ENCODE measurements around the gene COL18A1.
"Not testable (repeated sequence)": the region's sequence is repeated elsewhere in the genome, so short reads cannot be mapped to it uniquely, and the experiment has no call there.

The COL18A1 gene

DNA sequence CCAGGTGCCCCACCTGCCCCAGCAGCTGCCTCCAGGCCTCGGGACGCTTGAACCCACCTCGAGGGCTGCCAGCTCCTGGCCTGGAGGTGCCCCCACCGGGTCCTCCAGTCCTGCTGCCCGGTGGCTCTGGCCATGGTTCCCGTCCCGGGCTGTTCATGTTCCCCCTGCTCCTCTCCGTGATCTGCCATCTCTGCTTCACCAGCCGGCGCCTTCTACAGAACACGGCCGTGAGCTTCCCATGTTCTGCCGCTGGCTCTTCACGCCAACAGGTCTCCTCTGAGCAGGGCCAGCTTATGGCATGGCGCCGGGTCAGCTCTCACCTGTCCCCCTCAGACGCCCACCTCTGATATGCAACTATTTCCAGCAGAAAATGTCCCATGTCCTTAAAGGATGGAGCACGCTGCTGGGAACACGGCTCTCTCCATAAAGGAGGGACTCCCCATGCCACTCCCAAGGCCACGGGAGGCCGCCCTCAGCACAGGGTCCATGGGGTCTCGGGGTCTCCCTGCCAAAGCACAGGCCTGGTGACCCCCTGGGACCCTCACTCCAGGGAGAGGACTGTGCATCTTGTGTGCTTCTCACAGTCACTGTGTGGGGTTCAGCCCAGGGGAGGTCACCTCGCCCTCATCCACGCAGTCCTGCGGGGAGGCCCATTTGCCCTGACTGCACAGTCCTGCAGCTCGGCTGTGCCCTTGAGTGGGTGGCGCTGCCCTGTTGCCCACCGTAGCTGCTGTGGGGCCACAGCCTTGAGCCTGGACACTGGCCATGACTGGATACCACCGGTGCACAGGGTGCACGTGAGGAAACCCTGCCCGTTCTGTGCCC, 36.7 kb downstream of the COL18A1 start:
- DNase-seq (ENCODE audit: low spot score), result no peak

DNA sequence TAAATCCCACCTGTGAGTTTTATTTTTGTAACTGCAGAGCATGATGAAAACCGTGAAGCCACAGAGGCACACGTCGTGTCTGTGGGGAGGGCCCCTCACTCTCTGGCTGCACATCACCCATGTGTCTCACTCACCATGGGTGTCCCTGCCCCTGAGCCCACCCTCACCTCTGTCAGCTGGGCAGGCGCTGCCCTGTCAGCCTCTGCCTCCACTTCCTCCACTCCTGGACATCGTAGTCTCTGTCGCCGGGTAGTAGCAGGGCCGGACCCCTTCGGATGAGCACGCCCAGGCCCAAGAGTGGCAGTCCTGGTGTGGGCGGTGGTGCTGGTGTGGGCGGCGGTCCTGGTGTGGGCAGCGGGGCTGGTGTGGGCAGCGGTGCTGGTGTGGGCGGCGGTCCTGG, 37.3 kb downstream of the COL18A1 start:
- DNase-seq (ENCODE audit: low spot score), result no peak

DNA sequence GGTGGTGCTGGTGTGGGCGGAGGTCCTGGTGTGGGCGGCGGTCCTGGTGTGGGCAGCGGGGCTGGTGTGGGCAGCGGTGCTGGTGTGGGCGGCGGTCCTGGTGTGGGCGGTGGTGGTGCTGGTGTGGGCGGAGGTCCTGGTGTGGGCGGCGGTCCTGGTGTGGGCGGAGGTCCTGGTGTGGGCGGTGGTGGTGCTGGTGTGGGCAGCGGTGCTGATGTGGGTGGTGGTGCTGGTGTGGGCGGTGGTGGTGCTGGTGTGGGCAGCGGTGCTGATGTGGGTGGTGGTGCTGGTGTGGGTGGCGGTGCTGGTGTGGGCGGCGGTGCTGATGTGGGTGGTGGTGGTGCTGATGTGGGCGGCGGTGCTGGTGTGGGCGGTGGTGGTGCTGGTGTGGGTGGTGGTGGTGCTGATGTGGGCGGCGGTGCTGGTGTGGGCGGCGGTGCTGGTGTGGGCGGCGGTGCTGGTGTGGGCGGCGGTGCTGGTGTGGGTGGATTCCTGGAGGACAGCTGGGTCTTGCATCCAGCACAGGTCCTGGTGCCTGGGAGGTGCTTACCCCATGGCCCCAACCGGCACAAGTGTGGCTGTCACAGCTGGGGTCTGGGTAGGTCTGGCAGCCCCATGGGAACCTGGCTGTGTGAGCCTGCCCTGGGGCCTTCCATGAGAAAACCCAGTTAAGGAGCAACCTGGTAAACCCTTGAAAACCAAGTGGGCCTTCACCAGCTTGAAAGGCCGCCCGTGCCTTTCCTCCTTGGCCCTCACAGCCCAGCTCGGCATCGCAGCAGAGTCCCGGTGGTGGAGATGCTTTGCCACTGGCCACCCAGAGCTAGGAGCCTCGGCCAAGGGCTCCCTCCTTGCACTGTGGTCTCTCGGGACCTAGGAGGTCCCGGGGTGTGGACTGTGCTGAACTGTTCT, 38.0 kb downstream of the COL18A1 start:
- DNase-seq (ENCODE audit: low spot score), result not testable (repeated sequence)

DNA sequence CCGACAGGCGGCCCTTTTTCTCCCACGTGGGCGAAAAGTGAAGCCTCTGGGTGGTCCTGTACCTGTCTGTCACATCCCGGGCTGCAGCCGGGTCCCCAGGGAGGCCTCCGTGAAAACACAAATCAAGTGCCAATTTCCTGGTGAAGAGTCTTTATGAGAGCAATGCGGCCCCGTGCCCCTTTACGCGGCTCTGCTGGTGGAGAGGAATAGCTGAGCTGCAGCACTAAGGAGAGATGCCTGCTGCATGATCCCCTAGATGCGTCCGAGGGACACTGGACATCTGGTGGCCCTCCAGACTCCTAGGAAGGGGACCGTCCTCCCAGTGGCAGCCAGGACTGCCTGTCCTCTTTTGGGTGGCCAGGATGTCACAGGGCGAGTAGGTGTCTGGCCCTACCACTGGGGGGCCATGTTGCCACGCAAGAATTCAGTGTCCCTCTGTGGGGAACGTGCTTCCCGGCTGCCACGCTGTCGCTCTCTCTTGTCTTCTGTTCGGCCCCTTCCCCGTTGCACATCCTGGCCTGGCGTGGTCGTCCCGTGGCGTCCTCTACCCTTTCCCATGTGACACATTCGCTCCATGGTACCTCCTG, 38.7 kb downstream of the COL18A1 start:
- DNase-seq (ENCODE audit: low spot score), result no peak

DNA sequence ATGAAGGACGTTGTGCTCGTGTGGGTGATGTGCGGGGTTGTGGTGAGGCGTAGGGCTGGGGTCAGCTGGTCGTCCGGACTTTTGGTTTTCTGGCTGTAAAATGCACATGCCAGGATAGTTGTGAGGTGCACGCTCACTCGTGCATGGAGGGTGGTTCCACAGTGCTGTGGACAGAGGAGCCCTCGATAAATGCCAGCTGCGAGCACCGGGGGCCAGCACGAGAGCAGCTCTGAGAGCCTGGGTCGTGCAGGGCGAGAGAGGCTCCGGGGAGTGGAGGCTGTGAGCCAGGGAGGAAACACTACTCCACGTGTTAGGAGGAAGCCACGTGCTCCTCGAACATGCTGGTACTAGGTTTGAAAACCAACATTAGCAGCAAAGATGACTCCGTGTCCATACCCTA, 39.4 kb downstream of the COL18A1 start:
- DNase-seq (ENCODE audit: low spot score), result no peak

DNA sequence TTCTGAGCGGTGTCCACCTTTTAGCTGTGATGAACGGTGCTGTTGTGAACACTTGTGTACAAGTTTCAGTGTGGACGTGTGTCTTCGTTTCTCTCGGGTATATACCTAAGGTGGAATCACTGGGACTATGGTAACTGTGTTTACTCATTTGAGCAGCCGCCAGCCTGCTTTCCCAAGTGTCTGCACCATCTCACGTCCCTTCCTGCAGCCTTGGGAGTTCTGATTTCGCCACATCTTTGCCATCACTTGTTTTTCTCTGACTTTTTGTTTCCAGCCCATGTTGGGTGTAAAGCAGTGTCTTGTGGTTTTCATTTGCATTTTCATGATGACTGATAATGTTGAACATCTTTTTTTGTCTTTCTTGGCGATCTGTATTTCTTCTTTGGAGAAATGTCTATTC, 40.4 kb downstream of the COL18A1 start:
- DNase-seq (ENCODE audit: low spot score), result no peak

DNA sequence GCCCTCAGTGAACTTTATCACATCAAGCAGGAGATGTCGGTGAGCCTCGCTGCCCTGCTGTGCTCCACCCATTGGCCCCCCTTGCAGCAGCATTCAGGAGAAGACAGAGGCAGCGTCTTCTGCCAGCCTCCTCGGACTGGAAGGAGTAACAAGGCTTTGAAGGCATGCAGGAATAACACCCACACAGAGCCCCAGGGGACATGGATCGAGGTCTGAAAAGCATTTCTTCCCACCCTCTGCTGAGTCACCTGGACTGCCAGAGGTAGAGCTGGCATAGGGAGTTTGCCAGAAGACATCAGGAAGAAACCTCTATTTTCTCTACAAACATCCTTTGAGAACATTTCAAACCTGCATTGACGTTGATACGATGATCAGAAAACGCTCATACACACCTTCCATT, 42.9 kb downstream of the COL18A1 start:
- DNase-seq (ENCODE audit: low spot score), result no peak

DNA sequence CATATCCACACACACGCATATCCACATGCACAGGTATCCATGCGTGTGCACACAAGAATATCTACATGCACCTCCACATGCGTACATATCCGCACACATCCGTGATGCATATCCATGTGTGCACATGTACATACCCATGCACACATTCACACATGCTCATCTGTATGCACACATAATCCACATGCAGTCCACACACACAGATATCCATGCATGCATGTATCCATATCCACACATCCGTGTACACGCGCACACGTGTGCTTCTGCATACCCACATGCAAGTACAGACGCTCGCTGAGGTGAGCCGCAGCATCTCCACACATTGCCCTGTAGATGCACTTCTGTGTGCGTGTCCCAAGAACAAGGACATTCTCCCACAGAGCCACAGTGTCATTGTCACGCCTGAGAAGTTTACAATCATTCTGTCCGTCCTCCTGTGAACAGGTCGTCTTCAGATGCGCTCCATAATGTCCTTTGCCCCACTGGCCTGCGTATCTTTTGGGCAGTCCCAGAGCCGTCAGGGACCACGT, 43.4 kb downstream of the COL18A1 start:
- DNase-seq (ENCODE audit: low spot score), result no peak

DNA sequence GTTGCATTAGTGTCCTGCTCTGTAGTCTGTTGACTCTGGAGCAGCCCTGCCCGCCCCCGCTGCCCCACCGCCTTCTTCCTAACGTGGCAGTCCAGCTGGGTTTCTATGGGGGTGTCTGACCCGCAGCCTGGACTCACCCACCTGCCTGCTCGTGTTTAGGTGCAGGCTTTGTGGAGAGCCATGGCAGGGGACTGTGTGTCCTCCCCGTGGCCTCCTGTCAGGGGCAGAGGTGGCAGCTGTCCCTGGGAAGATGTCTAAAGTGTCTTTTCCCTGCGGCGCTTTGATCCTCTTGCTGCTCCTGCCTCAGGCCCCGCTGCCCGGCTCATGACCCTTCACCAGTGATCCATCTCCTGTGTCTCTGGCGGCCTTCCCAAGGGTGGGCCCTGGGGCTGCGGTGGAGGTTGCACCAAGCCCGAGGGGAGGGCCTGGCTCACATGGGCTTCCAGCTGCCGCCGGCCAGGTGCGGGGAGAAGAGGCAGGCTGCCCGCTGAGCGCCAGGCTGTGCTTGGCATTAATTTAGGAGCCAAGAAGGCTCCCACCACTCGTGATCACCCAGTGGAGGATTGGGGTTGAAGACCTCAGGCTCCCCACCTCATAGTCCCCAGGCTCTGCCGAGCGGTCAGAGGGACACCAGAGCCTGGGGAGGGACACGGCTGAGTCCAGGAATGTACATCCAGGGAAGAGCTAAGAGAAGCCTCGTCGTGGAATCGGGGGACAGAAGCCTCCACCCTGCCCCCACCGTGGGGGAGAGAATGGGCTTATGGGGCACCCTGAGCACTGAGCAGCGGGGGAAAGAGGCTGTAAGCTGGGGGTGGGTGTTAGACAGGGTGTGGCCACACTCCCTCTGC, 44.1 kb downstream of the COL18A1 start:
- no peak for DNase-seq (ENCODE audit: low spot score)

DNA sequence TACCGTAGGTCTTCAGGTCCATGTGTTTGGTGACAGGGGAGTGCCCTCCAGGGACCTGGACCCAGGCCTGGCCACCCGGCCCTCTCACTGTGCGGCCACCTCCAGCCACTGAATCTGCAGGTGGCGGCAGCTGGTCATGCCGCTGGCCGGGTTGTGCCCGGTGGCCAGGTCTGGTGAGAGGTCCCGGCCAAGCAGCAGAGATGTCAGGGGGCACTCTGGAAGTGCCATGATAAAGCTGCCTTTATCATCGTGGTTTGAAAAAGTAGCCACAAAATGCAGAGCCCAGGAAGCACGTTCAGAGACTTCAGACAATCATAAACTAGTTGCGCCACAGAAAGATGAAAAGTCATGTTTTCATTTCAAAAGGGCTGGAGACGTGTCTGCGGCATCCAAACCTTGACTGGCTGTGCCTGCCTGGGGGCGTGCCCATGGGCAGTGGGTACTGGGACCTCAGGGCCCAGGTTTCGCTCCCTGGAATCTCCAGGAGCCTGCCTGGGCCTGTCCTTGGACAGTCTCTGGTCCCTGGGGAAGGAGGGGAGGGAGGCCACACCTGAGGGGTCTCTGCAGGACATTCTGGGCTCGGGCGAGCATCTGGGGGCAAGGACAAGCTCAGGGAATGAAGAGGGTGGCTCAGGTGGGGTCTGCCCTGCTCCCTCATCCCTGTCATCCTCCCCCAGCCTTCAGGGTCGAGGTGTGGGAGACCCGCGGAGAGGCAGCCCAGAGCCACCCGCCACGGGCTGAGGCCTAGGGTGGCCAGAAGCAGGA, 44.9 kb downstream of the COL18A1 start:
- no peak for DNase-seq (ENCODE audit: low spot score)

DNA sequence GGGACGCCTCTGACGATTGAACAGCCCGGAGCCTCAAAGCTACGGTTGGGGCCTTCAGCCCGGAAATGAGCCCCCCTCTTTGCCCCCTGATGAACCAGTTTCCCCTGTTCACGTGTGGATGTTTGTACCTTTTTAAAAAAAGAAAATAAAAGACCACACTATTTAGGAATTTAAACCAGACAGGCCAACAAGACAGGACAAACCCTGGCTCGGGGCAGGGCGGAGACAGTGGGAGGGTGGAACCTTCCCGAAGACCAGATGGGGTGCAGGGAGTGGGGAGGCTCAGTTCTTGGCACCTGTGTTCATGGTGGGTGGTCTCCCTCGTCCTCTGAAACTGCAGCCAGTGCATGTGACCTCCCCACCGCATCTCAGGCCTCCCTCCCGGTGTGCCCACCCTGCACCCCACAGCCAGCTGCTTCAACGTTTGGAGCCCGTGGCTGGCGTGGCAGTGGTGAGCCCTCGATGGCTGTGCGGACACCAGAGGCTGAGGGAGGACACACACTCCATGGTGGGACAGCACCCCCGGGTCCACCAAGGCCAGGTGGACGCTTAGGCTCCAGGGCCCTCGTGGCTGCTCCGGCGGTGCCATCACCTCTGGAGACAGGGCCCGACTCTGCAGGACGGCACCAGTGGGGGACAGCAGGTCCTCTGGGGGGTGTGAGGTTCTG, 45.6 kb downstream of the COL18A1 start:
- no peak for DNase-seq (ENCODE audit: low spot score)

DNA sequence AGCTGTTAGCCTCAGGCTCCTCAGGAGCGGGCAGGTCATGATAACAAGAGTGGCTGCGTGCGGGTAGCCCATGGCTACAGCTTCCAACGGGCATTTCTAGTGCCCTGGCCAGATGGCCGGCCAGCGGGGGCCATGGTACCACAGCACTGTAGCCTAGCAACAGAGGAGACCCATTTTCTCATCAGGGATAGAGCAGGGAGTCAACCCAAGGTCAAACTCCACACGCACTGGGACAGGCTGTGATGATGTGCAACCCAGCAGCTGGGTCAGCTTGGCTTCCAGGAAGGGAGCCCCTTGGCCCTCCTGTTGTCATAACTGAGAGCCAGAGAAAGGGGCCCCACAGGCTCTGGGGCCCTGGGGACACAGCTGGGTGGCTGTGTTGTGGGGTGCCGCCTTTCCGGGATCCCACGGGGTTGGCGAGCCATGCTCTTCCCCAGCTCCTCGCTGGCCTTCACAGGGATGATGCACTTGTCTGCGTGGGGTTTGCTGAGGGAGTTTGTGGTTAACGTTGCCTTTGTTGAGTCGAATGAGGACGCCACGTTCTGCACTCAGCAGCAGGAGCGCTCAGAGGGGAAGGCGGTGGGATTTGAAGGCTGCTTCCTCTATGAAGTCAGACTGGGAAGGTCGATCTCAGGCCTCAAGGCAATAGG, 46.3 kb downstream of the COL18A1 start:
- no peak for DNase-seq (ENCODE audit: low spot score)

DNA sequence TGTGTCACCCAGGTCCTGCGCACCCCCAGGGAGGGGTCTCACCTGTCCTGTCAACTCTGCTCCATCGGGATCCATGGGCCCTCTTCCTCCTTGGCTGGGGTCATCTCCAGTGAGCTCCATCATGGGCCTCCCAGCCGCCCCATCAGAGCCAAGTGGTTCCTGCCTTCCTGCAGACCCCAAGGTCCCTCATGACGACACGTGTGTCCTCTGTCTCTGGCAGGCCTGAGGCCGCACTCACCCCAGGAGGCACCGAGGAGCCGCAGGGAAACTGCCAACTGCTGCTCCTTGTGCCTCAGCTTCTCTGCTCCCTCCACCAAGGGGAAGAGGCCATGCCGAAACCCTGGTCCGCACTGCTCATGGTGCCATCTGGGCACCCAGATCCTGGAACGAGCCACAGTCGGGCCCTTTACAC, 46.8 kb downstream of the COL18A1 start:
- DNase-seq (ENCODE audit: low spot score), result no peak

DNA sequence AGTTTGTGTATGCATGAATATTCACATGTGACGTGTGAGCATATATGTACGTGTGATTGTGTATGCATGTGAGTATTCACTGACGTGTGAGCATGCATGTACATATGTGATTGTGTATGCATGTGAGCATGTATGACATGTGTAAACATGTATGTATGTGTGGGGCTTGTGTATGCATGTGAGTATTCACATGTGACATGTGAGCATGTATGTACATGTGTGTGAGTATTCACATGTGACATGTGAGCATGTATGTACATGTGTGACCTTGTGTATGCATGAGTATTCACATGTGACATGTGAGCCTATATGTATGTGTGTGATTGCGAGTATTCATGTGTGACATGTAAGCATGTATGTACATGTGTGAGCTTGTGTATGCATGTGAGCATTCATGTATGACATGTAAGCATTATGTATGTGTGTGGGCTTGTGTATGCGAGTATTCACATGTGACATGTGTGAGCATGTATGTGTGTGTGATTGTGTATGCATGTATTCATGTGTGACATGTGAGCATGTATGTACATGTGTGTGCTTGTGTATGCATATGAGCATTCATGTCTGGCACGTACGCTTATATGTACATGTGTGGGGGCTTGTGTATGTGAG, 47.8 kb downstream of the COL18A1 start:
- no peak for DNase-seq (ENCODE audit: low spot score)

DNA sequence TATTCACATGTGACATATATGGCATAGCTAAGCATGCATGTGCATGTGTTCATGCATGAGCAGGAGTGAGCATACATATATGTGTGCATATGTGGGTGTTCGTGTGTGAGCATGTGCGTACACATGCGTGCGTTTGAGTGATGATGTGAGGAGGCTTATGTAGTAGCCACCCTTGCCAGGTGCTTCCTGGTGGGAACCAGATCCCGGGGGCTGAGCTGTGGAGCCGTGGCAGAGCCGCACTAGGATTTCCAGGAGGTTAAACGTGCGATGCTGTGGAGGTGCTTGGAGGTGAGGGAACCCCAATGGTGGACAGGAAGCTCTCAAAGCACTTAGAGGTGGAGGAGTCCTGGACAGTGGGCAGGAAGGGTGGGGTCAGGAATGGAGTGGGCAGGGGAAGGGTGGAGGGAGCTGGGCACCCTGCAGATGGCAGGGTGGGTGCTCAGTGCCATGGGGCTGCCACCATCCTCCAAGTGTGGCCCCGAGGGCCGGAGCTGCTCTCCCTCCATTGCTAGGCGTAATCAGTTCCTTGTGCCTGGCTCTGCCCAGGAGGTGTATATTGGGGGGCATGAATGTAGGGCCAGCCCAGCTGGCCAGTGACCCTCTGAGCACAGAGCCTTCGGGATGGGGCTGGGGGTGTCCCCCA, 48.5 kb downstream of the COL18A1 start:
- DNase-seq (ENCODE audit: low spot score), result no peak

DNA sequence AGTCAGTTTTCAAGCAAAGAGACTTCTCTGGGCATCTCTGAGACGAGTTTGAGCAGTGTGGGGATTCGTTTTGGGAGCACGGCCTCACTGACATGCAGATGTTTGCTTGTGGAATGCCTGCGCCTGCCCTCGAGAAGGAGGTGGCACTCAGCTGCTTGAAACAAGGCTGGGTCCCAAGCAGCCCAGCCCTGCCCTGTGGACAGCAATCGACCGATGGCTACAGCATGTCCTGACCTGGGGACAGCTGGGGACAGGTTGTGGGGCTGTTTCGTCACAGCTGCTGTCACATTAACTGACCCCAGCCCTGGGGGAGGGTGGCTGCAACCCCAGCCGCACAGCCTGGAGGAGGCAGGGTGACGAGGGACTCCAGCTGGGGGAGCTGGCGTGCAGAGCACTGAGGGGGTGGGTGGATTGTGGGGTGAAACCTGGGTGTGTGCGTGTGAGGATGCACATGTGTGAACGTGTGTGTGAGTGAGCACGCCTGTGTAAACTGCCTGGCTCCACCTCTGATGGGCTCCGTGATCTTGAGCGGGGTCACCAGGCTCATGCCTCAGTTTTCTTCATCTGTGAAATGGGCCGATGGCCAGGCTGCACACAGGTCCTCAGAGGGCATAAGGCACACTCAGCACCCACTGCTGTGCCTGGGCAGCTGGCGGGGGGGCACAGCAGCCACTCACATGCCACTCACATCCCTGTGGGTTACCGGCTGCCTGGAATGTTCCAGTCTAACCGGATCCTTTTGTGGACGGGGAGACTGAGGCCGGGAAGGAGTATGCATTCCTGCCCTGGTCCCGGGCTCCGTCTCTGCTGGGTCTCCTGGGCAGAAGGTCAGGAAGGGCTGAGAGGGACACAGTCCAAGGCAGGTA, 49.3 kb downstream of the COL18A1 start:
- DNase-seq (ENCODE audit: low spot score), result no peak

DNA sequence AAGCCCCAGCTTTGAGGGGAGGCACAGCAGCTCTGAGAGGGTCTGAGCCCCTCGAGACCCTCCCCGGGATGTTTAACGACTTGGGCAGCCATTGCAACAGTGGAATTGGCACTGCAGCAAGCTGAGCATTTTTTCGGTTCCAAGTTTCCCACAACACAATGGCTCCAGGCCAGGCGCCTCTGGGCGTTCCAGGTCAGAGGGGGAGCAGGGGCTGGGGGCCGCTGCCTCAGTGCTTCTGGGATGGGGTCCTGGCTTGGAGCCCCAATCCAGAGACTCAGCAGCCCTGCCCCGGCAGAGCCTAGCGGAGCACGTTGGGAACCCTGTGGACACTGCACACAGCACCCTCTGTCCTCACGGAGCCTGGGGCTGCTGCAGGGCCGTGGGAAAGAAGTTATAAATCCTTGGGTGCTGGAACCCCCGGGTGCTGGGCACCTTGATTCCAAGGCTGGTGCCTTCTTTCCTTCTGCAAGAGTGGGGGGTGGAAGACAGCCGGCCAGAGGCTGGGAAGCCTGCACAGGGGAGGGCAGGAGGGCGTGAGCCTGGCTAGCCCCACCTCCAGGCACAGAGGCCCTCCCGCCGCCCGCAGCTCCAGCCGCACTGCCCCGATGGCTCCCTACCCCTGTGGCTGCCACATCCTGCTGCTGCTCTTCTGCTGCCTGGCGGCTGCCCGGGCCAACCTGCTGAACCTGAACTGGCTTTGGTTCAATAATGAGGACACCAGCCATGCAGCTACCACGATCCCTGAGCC, 50.1 kb downstream of the COL18A1 start:
- DNase-seq (ENCODE audit: low spot score), result peak; percentile 77

Data from iPS-NIHi11 (cell line).